Liver (tissue), 9 donors: ENCODE measurements around the gene NUDT22. TPM values are rescaled to one million over a fixed set of nuclear protein-coding genes. Genes with fewer than 3 reads are reported as not detected.

Experiments
- DNase-seq: peaks from one replicate; pipeline ENCODE4 v3.0.0-alpha.2; 2017; ENCODE audit warnings: low spot score
- H3K27ac ChIP-seq, 2 donors: one replicate each; pipeline ENCODE4 v1.7.0; 2013; ENCODE audit warnings: inconsistent platforms in 2 of 2, low read length in 2 of 2, control low read depth in 1 of 2, low read depth in 1 of 2, mild to moderate bottlenecking in 1 of 2
- H3K27me3 ChIP-seq, 4 donors: one replicate each; pipeline versions ENCODE4 v1.6.1 to v1.7.0; 2013; ENCODE audit warnings: low read length in 3 of 4, inconsistent platforms in 1 of 4, mild to moderate bottlenecking in 1 of 4, moderate library complexity in 1 of 4; ENCODE audit not compliant: control insufficient read depth in 4 of 4, insufficient read depth in 4 of 4
- H3K36me3 ChIP-seq, 4 donors: one replicate each; pipeline versions ENCODE4 v1.6.1 to v1.7.0; 2013; ENCODE audit warnings: low read length in 3 of 4, mild to moderate bottlenecking in 3 of 4, low read depth in 1 of 4, moderate library complexity in 1 of 4; ENCODE audit not compliant: control insufficient read depth in 4 of 4, insufficient read depth in 3 of 4
- H3K4me1 ChIP-seq, 4 donors: one replicate each; pipeline versions ENCODE4 v1.6.1 to v1.7.0; 2013; ENCODE audit warnings: low read length in 3 of 4, mild to moderate bottlenecking in 3 of 4, moderate library complexity in 1 of 4; ENCODE audit not compliant: control insufficient read depth in 4 of 4, insufficient read depth in 4 of 4
- H3K4me3 ChIP-seq, 3 donors: one replicate each; pipeline versions ENCODE4 v1.6.1 to v1.7.0; 2013; ENCODE audit warnings: low read length in 3 of 3, control low read depth in 1 of 3, low read depth in 1 of 3, mild to moderate bottlenecking in 1 of 3
- H3K9ac ChIP-seq, 2 donors: one replicate each; pipeline ENCODE4 v1.7.0; 2013; ENCODE audit warnings: low read length in 2 of 2, mild to moderate bottlenecking in 2 of 2, moderate library complexity in 2 of 2, control low read depth in 1 of 2, low read depth in 1 of 2
- H3K9me3 ChIP-seq, 4 donors: one replicate each; pipeline versions ENCODE4 v1.6.1 to v1.7.0; 2013; ENCODE audit warnings: low read length in 3 of 4; ENCODE audit not compliant: control insufficient read depth in 4 of 4
- EGR1 ChIP-seq, 2 donors: IDR thresholded peaks; 2 replicates each; pipeline ENCODE4 v1.6.1; 2016 to 2018; ENCODE audit warnings: antibody characterized with exemption in 2 of 2, low read depth in 2 of 2
- FOXA1 ChIP-seq: IDR thresholded peaks from 2 replicates; pipeline ENCODE4 v1.6.1; 2016; ENCODE audit warnings: antibody characterized with exemption
- FOXA2 ChIP-seq: IDR thresholded peaks from 2 replicates; pipeline ENCODE4 v1.6.1; 2016; ENCODE audit warnings: antibody characterized with exemption
- HNF4A ChIP-seq, 2 donors: conservative IDR thresholded peaks; 2 replicates each; pipeline ENCODE4 v1.6.1; 2016; ENCODE audit warnings: antibody characterized with exemption in 2 of 2, mild to moderate bottlenecking in 2 of 2
- JUND ChIP-seq, 2 donors: IDR thresholded peaks; 2 replicates each; pipeline ENCODE4 v1.6.1; 2016; ENCODE audit warnings: antibody characterized with exemption in 2 of 2
- MAX ChIP-seq: IDR thresholded peaks from 2 replicates; pipeline ENCODE4 v1.6.1; 2016; ENCODE audit warnings: antibody characterized with exemption
- NR2F2 ChIP-seq: IDR thresholded peaks from 2 replicates; pipeline ENCODE4 v1.6.1; 2016; ENCODE audit warnings: antibody characterized with exemption
- RAD21 ChIP-seq, 2 donors: IDR thresholded peaks; 2 replicates each; pipeline ENCODE4 v1.6.1; 2016; ENCODE audit warnings: antibody characterized with exemption in 2 of 2, mild to moderate bottlenecking in 2 of 2
- RXRA ChIP-seq, 2 donors: IDR thresholded peaks; 2 replicates each; pipeline ENCODE4 v1.6.1; 2017 to 2018; ENCODE audit warnings: antibody characterized with exemption in 2 of 2, mild to moderate bottlenecking in 1 of 2
- SP1 ChIP-seq: IDR thresholded peaks from 2 replicates; pipeline ENCODE4 v1.6.1; 2018; ENCODE audit warnings: antibody characterized with exemption, mild to moderate bottlenecking
- TAF1 ChIP-seq: conservative IDR thresholded peaks from 2 replicates; pipeline ENCODE4 v1.6.1; 2016; ENCODE audit warnings: antibody characterized with exemption, mild to moderate bottlenecking
- WGBS: extraction: QIAGEN DNeasy Blood & Tissue Kit; methylation state at CpG from one replicate; pipeline ENCODE4 v1.1.7; 2013; 5-methylcytosine and 5-hydroxymethylcytosine counted together
- polyA plus RNA-seq, 2 donors: library from polyadenylated mRNA; stranded (reverse) in 1 of 2; unstranded in 1 of 2; fragments of 200-250 nt in 1 of 2; fragments of >200 nt in 1 of 2; fragmentation: Nextera tagmentation in 1 of 2; extraction: Ambion mirVana in 1 of 2; gene quantifications; one replicate each; pipeline versions ENCODE4 v1.2.1 to v1.2.3, GENCODE V29; 2013 to 2015
- total RNA-seq, 2 donors: library from RNA; depleted of rRNA; stranded (reverse); fragments of >200 nt; gene quantifications; one replicate each; pipeline ENCODE4 v1.2.3, GENCODE V29; 2014
- TF ChIP-seq, protein P1 (sequence below): fragments of 150-350 bp; IDR thresholded peaks from 2 replicates; pipeline ENCODE4 v1.5.1; 2017; ENCODE audit warnings: improper control_type of control experiment, low read depth, low read length; ENCODE audit not compliant: missing input control
- TF ChIP-seq, protein P2 (sequence below): IDR thresholded peaks from 2 replicates; pipeline ENCODE4 v1.6.1; 2016; ENCODE audit warnings: antibody characterized with exemption, mild to moderate bottlenecking
- TF ChIP-seq, protein P3 (sequence below): IDR thresholded peaks from 2 replicates; pipeline ENCODE4 v1.6.1; 2016; ENCODE audit warnings: antibody characterized with exemption
- donor health status: healthy.
- donor health status: healthy.
- donor health status: healthy.
- donor health status: healthy.
- donor health status: healthy.

NUDT22 gene
- total and polyA plus RNA-seq, 4 donors: 20.0 to 47.8 (median 41.2) TPM

DNA sequence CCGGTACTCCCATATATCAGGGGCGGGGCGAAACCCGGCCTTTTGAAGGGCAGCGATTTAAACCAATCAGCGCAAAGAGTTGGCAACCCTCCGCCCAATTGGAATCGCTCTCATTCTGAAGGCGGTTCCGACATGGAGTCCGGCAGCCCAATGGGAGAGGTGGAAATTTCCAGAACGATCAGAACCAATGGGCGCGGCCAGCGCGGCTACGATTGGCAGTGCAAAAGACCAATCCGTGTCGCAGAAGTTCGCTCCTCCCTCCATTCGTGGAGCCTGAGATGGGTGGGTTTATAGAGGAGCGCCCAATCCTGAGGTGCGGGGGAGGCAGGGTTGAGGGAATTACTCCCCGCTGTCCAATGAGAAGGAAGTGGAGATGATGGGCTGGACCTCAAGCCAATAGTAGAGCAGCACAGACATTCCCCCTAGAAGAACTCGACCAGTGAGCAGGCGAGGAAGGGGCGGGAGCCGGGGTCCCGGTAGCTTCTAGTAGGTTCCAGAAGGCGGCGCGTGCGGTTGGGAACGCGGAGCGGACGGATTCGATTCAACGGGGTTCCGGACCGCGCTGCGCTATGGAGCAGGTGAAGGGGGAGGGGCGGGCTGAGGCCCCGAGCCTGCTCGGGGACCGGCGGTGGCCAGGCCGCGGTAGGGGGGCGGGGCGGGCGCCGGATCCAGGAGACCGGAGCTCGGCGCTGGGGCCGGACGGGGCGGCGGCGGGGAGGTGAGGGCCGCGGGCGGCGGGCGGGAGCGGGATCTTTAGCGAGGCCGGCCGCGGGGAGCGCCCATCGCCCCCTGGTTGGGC is 40.2 kb upstream of the NUDT22 start, which contains the start of gene STIP1 (continued):
- TF ChIP-seq RAD21 (IDR thresholded peaks at IDR 0.05): peak in 1 of 2 donors; percentile 52
- no peak for TF ChIP-seq FOXA2
- peak in 1 of 2 donors; percentile 43 for TF ChIP-seq RXRA (IDR thresholded peaks at IDR 0.05)
- peak in 1 of 2 donors; percentile 22 for TF ChIP-seq JUND (IDR thresholded peaks at IDR 0.05)
- peak; percentile 94 for TF ChIP-seq MAX
- TF ChIP-seq, protein P1, sequence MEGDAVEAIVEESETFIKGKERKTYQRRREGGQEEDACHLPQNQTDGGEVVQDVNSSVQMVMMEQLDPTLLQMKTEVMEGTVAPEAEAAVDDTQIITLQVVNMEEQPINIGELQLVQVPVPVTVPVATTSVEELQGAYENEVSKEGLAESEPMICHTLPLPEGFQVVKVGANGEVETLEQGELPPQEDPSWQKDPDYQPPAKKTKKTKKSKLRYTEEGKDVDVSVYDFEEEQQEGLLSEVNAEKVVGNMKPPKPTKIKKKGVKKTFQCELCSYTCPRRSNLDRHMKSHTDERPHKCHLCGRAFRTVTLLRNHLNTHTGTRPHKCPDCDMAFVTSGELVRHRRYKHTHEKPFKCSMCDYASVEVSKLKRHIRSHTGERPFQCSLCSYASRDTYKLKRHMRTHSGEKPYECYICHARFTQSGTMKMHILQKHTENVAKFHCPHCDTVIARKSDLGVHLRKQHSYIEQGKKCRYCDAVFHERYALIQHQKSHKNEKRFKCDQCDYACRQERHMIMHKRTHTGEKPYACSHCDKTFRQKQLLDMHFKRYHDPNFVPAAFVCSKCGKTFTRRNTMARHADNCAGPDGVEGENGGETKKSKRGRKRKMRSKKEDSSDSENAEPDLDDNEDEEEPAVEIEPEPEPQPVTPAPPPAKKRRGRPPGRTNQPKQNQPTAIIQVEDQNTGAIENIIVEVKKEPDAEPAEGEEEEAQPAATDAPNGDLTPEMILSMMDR: peak; percentile 6

- DNase-seq: peak; percentile 55
- Histone ChIP-seq H3K9ac (peak overlapping the region in 1 of 2 donors; percentile 50), H3K4me3 (no peak overlapping the region), H3K9me3 (no peaks in the 10 kb centered on the region), H3K4me1 (peaks cover 2 to 25% (median 17%) of the 10 kb centered on the region in 4 donors), H3K27me3 (no peaks in the 10 kb centered on the region), H3K27ac (peak overlapping the region in 1 of 2 donors; percentile 88), H3K36me3 (no peaks in the 10 kb centered on the region)
- TF ChIP-seq RAD21 (IDR thresholded peaks at IDR 0.05) (no peak), MAX (no peak), NR2F2 (no peak), JUND (IDR thresholded peaks at IDR 0.05) (no peak), TAF1 (no peak), HNF4A (conservative IDR thresholded peaks at IDR 0.05) (no peak), RXRA (IDR thresholded peaks at IDR 0.05) (no peak), FOXA2 (no peak), EGR1 (IDR thresholded peaks at IDR 0.05; ENCODE audit: low read depth in 2 of 2) (no peak), SP1 (no peak), FOXA1 (no peak)
- TF ChIP-seq, protein P1: no peak
- TF ChIP-seq, protein P2, sequence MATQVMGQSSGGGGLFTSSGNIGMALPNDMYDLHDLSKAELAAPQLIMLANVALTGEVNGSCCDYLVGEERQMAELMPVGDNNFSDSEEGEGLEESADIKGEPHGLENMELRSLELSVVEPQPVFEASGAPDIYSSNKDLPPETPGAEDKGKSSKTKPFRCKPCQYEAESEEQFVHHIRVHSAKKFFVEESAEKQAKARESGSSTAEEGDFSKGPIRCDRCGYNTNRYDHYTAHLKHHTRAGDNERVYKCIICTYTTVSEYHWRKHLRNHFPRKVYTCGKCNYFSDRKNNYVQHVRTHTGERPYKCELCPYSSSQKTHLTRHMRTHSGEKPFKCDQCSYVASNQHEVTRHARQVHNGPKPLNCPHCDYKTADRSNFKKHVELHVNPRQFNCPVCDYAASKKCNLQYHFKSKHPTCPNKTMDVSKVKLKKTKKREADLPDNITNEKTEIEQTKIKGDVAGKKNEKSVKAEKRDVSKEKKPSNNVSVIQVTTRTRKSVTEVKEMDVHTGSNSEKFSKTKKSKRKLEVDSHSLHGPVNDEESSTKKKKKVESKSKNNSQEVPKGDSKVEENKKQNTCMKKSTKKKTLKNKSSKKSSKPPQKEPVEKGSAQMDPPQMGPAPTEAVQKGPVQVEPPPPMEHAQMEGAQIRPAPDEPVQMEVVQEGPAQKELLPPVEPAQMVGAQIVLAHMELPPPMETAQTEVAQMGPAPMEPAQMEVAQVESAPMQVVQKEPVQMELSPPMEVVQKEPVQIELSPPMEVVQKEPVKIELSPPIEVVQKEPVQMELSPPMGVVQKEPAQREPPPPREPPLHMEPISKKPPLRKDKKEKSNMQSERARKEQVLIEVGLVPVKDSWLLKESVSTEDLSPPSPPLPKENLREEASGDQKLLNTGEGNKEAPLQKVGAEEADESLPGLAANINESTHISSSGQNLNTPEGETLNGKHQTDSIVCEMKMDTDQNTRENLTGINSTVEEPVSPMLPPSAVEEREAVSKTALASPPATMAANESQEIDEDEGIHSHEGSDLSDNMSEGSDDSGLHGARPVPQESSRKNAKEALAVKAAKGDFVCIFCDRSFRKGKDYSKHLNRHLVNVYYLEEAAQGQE: no peak
- TF ChIP-seq, protein P3, sequence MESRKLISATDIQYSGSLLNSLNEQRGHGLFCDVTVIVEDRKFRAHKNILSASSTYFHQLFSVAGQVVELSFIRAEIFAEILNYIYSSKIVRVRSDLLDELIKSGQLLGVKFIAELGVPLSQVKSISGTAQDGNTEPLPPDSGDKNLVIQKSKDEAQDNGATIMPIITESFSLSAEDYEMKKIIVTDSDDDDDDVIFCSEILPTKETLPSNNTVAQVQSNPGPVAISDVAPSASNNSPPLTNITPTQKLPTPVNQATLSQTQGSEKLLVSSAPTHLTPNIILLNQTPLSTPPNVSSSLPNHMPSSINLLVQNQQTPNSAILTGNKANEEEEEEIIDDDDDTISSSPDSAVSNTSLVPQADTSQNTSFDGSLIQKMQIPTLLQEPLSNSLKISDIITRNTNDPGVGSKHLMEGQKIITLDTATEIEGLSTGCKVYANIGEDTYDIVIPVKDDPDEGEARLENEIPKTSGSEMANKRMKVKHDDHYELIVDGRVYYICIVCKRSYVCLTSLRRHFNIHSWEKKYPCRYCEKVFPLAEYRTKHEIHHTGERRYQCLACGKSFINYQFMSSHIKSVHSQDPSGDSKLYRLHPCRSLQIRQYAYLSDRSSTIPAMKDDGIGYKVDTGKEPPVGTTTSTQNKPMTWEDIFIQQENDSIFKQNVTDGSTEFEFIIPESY: no peak
- WGBS: 2% methylated on average over 48 of the region's 48 CpGs
These were observed 39.4 kb upstream of the NUDT22 start for GRCh38 chr11:64186492-64187165.
